MCF 10A (cell line): ENCODE measurements around the gene SLC25A30. TPM values are rescaled to one million over a fixed set of nuclear protein-coding genes. Genes with fewer than 3 reads are reported as not detected.
"Not testable (repeated sequence)": the region's sequence is repeated elsewhere in the genome, so short reads cannot be mapped to it uniquely, and the experiment has no call there.

Experiments
- BruUV-seq: library from RNA; stranded (reverse); fragments of 400-500 nt; replicated peaks from 2 replicates; lab custom pipeline; 2021; lab: Mats Ljungman, UMichigan
- CTCF ChIA-PET: fragments of 300-600 bp; sonication (Branson Sonifier 250); formaldehyde crosslinking; extraction: SDS; loops from one replicate; lab custom pipeline; 2021; ENCODE audit warnings: antibody characterized with exemption, inconsistent platforms; lab: Yijun Ruan, JAX
- POLR2A ChIA-PET: fragments of 300-600, 350-650 bp; sonication (Branson Sonifier 250); formaldehyde crosslinking; extraction: SDS; loops from one replicate; lab custom pipeline; 2020; ENCODE audit warnings: antibody characterized with exemption, inconsistent platforms; lab: Yijun Ruan, JAX
- DNase-seq: peaks from one replicate; pipeline ENCODE4 v3.0.0-alpha.2; 2018; ENCODE audit not compliant: unreplicated experiment
- H3K27ac Mint-ChIP-seq: one replicate; pipeline ENCODE4 v1.8.0; 2022; ENCODE audit warnings: mild to moderate bottlenecking, low read depth, mixed read lengths; ENCODE audit not compliant: unreplicated experiment
- H3K27me3 Mint-ChIP-seq: one replicate; pipeline ENCODE4 v1.8.0; 2022; ENCODE audit warnings: mixed read lengths; ENCODE audit not compliant: insufficient read depth, unreplicated experiment
- H3K36me3 Mint-ChIP-seq: one replicate; pipeline ENCODE4 v1.8.0; 2022; ENCODE audit warnings: mild to moderate bottlenecking, moderate library complexity, mixed read lengths; ENCODE audit not compliant: insufficient read depth, unreplicated experiment
- H3K4me1 Mint-ChIP-seq: one replicate; pipeline ENCODE4 v1.8.0; 2022; ENCODE audit warnings: mixed read lengths; ENCODE audit not compliant: insufficient read depth, unreplicated experiment
- H3K4me3 Mint-ChIP-seq: one replicate; pipeline ENCODE4 v1.8.0; 2022; ENCODE audit warnings: mild to moderate bottlenecking, moderate library complexity, mixed read lengths; ENCODE audit not compliant: unreplicated experiment
- H3K9me3 Mint-ChIP-seq: one replicate; pipeline ENCODE4 v1.8.0; 2022; ENCODE audit warnings: mixed read lengths; ENCODE audit not compliant: unreplicated experiment
- intact Hi-C: fragments of 100-400 bp; cut with micrococcal nuclease; formaldehyde crosslinking; loops from 2 replicates; pipeline ENCODE4 v1.14.1; 2022
- total RNA-seq: library from RNA; stranded (reverse); gene quantifications from 2 replicates; pipeline ENCODE4 v1.2.3, GENCODE V29; 2022
- TF ChIP-seq, protein P1 (sequence below): fragments of 200-600 bp; IDR thresholded peaks from one replicate; pipeline ENCODE4 v1.8.0; 2022; ENCODE audit warnings: antibody characterized with exemption, mild to moderate bottlenecking; ENCODE audit not compliant: unreplicated experiment

Gene SLC25A30
- total RNA-seq, 1 experiment from 2014 or later = 11.9 TPM

DNA sequence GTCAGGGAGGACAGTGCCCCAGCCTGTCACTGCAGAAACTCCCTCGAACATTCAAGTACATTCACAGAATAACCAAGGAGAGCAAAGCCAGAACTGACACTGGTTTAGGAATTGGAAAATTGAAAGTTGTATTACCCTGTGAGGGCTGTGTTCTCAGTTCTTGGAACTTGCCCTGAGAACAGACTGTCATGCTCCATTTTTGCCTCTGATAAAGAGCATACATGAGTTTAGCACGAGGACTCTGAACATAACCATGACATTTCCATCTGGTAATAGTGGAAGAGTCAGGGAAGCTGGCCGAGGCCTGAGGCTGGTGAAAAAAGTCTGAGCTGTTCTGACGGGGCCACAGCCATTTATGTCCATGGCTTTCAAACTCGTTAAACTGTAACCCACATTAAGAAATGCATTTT, 15.2 kb upstream of the SLC25A30 start:
- TF ChIP-seq, protein P1, sequence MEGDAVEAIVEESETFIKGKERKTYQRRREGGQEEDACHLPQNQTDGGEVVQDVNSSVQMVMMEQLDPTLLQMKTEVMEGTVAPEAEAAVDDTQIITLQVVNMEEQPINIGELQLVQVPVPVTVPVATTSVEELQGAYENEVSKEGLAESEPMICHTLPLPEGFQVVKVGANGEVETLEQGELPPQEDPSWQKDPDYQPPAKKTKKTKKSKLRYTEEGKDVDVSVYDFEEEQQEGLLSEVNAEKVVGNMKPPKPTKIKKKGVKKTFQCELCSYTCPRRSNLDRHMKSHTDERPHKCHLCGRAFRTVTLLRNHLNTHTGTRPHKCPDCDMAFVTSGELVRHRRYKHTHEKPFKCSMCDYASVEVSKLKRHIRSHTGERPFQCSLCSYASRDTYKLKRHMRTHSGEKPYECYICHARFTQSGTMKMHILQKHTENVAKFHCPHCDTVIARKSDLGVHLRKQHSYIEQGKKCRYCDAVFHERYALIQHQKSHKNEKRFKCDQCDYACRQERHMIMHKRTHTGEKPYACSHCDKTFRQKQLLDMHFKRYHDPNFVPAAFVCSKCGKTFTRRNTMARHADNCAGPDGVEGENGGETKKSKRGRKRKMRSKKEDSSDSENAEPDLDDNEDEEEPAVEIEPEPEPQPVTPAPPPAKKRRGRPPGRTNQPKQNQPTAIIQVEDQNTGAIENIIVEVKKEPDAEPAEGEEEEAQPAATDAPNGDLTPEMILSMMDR = no peak
- Mint-ChIP-seq H3K27me3 (no peaks in the 10 kb centered on the region), H3K9me3 (no peaks in the 10 kb centered on the region), H3K4me3 (no peak overlapping the region), H3K36me3 (no peaks in the 10 kb centered on the region), H3K27ac (no peak overlapping the region), H3K4me1 (no peaks in the 10 kb centered on the region)
- POLR2A ChIA-PET = no interaction called here
- intact Hi-C loops = no loop called here
- no TSS peak for BruUV-seq
- CTCF ChIA-PET = no interaction called here
- no peak for DNase-seq

DNA sequence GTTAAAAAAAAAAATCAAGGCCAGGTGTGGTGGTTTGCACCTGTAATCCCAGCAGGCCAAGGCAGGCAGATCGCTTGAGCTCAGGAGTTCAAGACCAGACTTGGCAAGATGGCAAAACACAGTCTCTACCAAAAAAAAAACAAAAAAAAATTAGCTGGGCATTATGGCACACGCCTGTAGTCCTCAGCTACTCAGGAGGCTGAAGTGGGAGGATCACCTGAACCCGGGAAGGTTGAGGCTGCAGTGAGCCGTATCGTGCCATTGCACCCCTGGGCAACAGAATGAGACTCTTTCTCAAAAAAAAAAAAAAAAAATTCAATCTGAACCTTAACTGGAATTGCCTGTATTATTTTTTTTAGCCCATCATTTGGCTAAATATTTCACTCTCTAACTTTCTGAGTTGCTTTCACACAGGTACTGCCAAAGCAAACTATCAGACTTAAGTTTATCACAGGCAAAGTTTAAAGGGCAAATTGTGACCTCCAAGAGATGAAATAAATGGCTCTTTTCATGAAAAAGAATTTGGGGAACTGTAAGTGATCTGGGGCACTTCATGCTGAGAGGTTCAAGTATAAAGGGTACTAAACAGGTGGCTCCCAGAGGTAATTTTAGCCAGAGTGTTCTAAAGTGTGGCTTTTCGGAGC, 14.7 kb upstream of the SLC25A30 start:
- Mint-ChIP-seq H3K36me3 (no peaks in the 10 kb centered on the region), H3K4me3 (no peak overlapping the region), H3K4me1 (no peaks in the 10 kb centered on the region), H3K9me3 (no peaks in the 10 kb centered on the region), H3K27me3 (no peaks in the 10 kb centered on the region), H3K27ac (no peak overlapping the region)
- ChIA-PET CTCF (interaction anchor here (0.6 kb wide), 1 partner anchor 15 kb away, joined by 3 read pairs; no protein-coding TSS in a partner anchor), POLR2A (no interaction called here)
- DNase-seq = no peak
- BruUV-seq = no TSS peak
- TF ChIP-seq, protein P1 = no peak
- intact Hi-C loops = no loop called here

DNA sequence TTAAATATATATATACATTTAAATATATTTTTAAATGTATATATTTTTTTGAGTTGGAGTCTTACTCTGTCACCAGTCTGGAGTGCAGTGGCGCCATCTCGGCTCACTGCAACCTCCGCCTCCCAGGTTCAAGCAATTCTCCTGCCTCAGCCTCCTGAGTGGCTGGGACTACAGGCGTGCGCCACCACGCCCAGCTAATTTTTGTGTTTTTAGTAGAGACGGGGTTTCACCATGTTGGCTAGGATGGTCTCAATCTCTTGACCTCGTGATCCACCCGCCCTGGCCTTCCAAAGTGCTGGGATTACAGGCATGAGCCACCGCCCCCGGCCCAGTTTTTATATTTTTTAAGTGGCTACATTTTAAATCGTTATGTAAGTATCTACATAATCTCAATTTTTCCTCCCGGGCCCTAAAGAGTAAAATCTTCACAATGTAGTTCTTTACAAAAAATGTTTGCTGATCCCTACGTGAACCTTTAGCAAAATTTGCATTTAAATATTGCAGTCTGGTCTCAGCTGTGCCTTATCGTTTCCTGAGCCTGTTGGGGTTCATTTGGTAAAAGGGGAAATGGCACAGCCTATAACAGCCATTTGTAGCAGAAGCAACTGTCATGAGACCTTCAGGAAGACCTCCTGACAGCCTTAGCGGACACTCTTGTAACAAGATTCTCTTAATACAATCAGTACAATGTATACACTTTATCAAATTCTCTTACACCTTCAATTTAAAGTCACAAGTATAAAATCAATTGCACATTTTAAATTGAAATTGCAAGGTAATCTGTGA, 8.1 kb upstream of the SLC25A30 start:
- CTCF ChIA-PET = interaction anchor here (0.5 kb wide), 1 partner anchor 1541 kb away, joined by 3 read pairs; no protein-coding TSS in a partner anchor
- H3K27me3 Mint-ChIP-seq, H3K9me3 Mint-ChIP-seq, H3K4me3 Mint-ChIP-seq, H3K4me1 Mint-ChIP-seq, H3K36me3 Mint-ChIP-seq, BruUV-seq, DNase-seq, intact Hi-C loops, H3K27ac Mint-ChIP-seq: not testable (repeated sequence)
- POLR2A ChIA-PET = interaction anchor here (0.6 kb wide), 1 partner anchor 704 kb away, joined by 4 read pairs; no protein-coding TSS in a partner anchor

DNA sequence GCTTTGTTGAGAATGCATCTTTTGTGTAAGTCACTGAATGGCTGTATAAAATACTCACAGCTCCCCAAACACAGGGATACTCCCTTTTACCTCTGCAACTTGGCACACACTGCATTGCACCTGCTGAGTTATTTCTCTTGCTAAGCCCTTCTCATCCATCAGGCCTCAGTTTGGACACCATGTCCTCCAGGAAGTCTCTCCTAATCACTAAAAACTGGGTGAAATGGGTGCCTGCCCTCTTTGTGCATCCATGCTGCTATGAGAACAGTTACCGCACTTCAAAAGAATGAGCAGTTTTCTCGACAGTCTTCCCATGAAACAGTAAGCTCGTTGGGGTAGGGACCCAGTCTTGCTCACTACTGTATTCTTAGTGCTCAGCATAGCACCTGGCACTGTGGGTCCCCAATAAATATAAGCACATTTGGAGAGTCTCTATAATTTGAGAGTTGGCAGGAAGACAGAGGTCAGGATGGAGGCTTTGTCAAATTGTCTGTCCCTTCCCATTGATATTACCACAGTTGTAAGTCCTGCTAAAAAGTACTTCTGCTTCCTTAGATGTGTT, 4.6 kb upstream of the SLC25A30 start:
- TF ChIP-seq, protein P1 = no peak
- no peak for DNase-seq
- Mint-ChIP-seq H3K27ac (no peak overlapping the region), H3K4me1 (no peaks in the 10 kb centered on the region), H3K9me3 (no peaks in the 10 kb centered on the region), H3K27me3 (no peaks in the 10 kb centered on the region), H3K36me3 (no peaks in the 10 kb centered on the region), H3K4me3 (no peak overlapping the region)
- no TSS peak for BruUV-seq
- intact Hi-C loops = no loop called here
- CTCF ChIA-PET = interaction anchor here (0.6 to 0.7 kb wide), 2 partner anchors 112 to 257 kb away, joined by 3 read pairs; no protein-coding TSS in a partner anchor
- POLR2A ChIA-PET = interaction anchor here (0.6 to 1.7 kb wide), 2 partner anchors 38 to 42 kb away, joined by 3 to 7 read pairs; partner anchors contain the start of gene COG3
